HG02884 (cell line): Measurements from ENCODE around the gene FNDC3B.
A peak's percentile ranks its signal among the peaks of the same experiment; 100 is the strongest.

Experiments
- ATAC-seq: cut with Tn5 transposase; IDR thresholded peaks from one replicate; pipeline ENCODE4 v1.9.1; 2021; ENCODE audit warnings: mild to moderate bottlenecking, moderate library complexity; ENCODE audit not compliant: unreplicated experiment

FNDC3B gene

DNA sequence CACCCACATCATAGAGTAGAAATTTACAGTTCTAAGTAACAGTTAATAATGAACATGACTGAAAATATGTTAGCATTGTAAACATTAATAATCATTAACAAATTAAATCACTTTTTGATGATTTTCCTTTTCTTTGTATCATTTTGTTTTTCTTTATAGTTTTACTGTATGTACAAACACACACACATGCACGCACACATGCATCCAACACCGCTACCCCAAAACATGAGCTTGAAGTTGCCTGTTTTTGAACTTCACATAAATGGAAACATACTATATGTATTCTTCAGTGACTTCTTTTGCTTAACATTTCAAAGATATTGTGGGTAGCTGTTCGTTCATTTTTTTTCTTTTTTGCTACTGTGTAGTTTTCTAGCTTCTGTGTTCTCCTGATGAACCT lies 123.9 kb downstream of the FNDC3B start:
- no peak for ATAC-seq

- ATAC-seq = no peak
Observed at GRCh38 chr3:172164620-172165362, 125.4 kb downstream of the FNDC3B start.

DNA sequence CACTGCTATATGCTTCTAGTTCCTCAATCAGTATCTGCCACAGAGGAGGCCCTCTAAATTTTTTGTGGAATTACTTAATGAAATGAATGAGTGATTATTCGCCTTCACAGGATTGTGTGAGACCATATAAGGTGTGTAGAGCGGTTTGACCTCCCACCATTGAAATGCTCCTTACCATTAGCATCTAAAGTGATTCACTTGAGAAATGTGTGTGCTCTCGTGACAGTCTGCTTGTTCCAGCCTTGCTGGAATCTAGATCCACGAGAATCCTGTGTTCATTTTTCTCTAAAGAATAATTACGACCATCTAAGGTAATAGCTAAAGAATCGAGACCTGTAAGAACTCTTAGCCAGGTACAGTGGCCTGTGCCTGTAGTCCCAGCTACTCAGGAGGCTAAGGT lies 126.9 kb downstream of the FNDC3B start:
- no peak for ATAC-seq

GRCh38 chr3:172166890-172167289 lies 127.5 kb downstream of the FNDC3B start:
- no peak for ATAC-seq

GRCh38 chr3:172167892-172168648 lies 128.7 kb downstream of the FNDC3B start:
- no peak for ATAC-seq

- no peak for ATAC-seq
Observed at GRCh38 chr3:172170073-172170709, 130.8 kb downstream of the FNDC3B start.

DNA sequence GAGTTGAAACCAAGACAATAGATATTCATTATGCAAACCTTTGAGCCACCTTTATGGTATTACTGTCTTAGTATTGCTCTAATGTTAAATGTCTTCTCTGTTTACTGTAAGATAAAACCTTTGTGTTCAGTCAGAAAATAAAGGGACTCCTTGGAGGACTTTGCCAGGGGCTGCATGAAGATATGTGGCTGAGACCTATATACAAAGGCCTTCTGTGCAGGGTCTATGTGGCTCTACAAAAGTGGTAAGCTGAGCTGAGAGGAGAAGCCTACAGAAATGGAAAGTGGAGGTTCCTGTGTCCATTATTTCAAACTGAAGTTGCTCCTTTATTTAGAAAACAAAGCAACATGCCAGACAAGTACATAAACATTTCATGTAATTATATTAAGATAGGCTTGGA lies 131.5 kb downstream of the FNDC3B start:
- no peak for ATAC-seq

GRCh38 chr3:172171396-172172075 lies 132.2 kb downstream of the FNDC3B start:
- no peak for ATAC-seq

- no peak for ATAC-seq
Observed at GRCh38 chr3:172173316-172174254, 134.2 kb downstream of the FNDC3B start.

- ATAC-seq = no peak
Observed at GRCh38 chr3:172174513-172175253, 135.3 kb downstream of the FNDC3B start.

DNA sequence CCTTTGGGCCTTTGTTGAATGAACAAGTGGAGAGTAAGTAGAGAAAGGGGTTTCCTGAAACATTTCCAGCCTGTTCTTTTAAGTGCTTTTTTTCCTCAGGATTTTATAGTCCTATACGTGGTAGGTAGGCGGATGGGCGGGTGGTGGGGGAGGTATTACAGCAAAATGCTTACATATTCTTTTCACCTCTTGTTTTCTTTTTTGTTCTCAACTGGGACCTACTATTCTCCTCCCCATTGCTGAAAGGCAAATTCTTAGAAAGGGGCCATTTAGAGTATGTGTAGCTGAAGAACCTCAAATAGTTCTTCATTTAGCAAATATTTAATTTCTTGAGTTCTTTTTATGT lies 135.8 kb downstream of the FNDC3B start:
- no peak for ATAC-seq

DNA sequence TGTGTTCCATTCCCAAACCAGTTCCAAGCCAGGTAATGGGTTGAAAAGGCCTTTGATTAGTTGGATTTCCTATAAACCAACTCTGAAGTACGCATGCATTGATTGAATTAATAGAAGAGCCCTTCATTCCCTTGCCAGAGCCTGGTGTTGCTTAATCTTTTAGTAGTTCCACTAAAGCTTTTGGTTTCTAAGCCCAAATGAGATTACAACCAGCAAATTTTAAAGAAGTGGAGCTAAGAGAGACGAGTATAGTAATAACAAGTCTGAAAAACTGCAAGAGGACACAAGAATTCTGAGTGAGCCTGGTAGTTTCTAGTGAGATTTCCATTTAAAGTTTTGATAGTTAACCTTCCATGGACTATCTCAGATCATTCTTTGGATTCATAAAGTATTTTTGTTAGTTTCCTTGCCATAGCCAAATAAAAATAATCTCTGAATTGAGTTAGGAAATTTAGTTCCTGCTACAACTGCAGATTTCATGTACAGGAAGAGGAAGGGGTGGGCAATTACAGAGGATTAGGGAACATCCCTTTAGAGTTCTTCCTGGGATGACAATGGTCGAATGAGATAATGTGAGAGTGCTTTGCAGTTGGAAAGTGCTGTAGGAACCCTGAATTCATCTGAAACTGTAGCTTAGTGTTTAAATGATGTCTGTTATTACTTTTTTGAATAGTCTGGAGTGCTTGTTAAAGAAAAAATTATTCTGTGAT lies 136.8 kb downstream of the FNDC3B start:
- ATAC-seq = no peak

GRCh38 chr3:172177046-172177445 lies 137.7 kb downstream of the FNDC3B start:
- ATAC-seq = no peak

DNA sequence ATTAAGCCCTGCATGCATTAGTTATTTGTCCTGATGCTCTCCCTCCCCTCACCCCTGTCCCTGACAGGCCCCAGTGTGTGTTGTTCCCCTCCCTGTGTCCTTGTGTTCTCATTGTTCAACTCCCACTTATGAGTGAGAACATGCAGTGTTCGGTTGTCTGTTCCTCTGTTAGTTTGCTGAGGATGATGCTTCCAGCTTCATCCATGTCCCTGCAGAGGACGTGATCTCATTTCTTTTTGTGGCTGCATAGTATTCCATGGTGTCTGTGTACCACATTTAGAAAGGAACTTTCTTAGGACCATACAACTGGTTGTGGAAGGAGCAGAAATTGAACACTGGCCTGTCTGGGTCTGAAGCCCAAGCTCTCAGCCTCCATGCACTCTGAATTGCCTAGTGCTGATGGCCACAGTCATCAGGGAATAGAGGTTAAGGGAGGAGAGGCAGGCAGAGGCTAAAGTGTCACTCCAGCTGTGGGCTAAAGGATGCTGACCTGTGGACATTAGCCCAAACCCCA lies 138.5 kb downstream of the FNDC3B start:
- ATAC-seq = no peak

DNA sequence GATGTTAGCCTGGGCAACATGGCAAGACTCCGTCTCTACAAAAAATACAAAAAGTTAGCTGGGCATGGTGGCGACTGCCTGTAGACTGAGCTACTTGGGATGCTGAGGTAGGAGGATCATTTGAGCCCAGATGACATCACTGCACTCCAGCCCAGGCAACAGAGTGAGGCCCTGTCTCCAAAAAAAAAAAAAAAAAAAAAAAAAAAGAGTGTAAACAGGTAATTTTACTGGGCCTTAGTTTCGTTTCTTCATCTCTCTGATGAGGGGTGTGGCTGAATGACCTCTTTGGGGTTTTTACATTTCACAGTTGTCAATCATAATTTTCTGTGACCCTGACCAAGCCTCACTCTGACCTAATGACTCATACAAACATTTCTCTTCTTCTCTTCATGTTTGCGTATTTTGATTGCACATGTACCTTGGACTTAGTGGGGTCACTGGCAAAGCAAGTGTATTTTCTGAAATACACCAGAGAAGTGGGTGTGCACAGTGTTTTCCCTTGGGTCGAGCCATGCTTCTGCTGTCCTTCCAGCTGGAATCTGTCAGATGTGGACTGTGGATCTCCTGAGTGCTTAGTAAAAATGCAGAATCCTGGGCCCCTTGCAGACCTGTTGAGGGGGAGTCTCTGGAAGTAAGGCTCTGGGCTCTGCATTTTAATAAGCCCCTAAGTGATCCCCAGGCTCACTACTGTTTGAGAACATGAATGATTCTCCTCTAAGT lies 140.5 kb downstream of the FNDC3B start:
- ATAC-seq = peak; percentile 52

GRCh38 chr3:172180473-172180872 lies 141.1 kb downstream of the FNDC3B start:
- no peak for ATAC-seq

DNA sequence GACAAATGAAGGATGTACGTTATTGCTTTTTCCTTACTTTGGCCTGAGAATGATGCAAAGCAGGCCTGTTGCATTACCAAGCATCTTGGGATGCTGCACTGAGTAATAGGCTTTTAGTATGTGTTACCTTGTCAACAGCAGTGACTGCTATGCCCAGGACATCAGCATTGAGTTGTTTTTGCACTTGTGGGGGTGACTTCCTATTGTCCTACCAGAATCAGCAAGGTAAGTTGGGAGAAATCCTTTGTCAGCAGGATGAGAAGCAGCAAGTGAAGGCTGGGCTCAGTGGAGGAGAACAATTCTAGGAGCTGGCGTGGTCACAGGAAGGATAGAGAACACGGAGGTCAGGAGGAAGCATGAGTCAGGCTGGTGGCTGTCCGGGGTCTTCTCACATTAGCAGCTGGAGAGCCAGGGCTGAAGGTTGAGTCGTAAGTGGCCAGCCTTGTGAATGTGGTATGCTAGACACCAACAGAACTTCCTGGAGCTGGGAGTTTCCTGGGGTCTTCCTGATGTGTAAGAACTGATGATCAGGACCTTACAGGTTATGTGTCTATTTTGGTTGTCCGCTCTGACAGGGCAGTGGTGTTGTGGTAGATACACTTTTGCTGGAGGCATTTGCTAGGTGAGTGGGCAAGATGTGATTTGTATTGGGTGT lies 142.7 kb downstream of the FNDC3B start:
- no peak for ATAC-seq

DNA sequence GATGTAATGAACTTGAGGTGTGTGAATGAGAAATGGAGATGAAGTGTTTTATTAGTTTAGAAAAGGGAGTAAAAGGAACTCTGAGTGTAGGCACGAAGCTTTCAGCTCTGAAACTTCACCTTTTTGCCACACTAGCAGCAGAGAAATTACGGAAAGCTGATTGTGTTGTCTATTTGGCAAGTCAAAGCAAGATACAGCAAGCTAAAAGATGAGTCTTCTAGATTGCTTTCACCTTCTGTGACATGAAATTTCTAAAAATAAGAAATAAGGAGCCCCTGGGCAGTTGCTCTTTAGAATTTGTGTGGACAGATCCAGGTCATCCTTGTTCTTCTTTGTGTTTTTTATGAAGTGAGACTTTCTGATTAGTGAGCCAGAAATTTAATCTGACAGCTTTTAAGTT lies 143.4 kb downstream of the FNDC3B start:
- no peak for ATAC-seq
